HG03575 (cell line): ENCODE measurements around the gene XIRP1.
"Not testable (repeated sequence)": the region's sequence is repeated elsewhere in the genome, so short reads cannot be mapped to it uniquely, and the experiment has no call there.

Experiments
- ATAC-seq: cut with Tn5 transposase; IDR thresholded peaks from one replicate; pipeline ENCODE4 v1.9.1; 2021; ENCODE audit not compliant: unreplicated experiment, insufficient number of reproducible peaks, low FRiP score; ENCODE audit errors: extremely low read depth

The XIRP1 gene, protein sequence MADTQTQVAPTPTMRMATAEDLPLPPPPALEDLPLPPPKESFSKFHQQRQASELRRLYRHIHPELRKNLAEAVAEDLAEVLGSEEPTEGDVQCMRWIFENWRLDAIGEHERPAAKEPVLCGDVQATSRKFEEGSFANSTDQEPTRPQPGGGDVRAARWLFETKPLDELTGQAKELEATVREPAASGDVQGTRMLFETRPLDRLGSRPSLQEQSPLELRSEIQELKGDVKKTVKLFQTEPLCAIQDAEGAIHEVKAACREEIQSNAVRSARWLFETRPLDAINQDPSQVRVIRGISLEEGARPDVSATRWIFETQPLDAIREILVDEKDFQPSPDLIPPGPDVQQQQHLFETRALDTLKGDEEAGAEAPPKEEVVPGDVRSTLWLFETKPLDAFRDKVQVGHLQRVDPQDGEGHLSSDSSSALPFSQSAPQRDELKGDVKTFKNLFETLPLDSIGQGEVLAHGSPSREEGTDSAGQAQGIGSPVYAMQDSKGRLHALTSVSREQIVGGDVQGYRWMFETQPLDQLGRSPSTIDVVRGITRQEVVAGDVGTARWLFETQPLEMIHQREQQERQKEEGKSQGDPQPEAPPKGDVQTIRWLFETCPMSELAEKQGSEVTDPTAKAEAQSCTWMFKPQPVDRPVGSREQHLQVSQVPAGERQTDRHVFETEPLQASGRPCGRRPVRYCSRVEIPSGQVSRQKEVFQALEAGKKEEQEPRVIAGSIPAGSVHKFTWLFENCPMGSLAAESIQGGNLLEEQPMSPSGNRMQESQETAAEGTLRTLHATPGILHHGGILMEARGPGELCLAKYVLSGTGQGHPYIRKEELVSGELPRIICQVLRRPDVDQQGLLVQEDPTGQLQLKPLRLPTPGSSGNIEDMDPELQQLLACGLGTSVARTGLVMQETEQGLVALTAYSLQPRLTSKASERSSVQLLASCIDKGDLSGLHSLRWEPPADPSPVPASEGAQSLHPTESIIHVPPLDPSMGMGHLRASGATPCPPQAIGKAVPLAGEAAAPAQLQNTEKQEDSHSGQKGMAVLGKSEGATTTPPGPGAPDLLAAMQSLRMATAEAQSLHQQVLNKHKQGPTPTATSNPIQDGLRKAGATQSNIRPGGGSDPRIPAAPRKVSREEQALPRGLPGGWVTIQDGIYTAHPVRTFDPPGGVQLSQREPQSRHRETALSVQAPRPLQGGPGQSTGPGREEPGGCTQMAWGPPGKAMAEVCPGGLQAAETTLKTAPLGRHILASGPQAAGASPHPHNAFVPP (N-terminal part only)

DNA sequence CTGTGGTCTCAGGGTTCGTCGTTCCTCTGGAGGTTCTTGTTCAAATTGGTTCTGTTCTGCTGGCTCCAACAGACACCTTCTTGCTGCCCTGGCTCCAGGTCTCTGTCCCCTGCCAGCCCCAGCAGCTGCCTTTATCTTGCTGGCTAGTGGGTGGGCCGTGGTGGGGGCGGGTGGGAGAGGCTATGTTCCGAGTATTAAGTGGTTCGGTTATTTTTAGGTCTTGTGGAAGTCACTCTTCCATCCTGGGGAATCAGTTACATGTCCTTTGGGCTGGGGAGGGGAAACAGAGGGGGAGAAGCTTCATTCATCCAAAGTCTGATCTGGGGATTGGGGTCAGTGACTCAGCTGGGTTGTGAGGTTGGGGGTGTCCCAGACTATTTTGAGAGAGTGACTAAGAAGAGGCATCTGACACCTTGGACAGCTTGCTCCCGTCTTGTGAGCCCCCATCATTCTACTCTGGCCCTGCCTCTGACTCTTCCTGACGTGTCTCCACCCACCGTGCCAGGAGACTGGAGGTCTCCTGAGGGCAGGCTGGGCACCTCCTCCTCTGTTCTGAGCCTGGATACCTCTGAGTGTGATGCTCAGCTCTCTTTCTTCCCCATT lies at the start of gene XIRP1:
TSS of gene XIRP1 (minus strand) at position 106 of the 603 bp plus-strand sequence. CDS start 3,150 bp downstream, outside the sequence.
- no peak for ATAC-seq

DNA sequence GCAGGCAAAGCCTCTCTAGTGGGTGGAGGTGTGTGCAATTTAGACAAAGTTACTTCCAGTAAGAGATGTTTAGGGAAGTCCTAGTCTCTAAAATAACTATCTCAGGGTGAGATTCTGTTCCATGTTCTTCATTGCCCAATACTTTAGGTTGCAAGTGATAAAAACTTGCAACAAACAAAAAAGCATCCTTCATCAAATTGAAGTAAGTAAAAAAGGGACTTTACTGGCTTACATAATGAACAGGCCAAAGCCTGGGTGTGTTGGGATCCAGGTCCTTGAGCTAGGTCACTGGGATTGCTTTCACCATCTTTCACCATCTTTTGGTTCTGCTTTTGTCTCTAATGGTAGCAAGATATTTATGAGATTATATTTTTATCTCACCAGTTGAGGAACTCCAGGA lies 49.2 kb upstream of the XIRP1 start:
- ATAC-seq: no peak

DNA sequence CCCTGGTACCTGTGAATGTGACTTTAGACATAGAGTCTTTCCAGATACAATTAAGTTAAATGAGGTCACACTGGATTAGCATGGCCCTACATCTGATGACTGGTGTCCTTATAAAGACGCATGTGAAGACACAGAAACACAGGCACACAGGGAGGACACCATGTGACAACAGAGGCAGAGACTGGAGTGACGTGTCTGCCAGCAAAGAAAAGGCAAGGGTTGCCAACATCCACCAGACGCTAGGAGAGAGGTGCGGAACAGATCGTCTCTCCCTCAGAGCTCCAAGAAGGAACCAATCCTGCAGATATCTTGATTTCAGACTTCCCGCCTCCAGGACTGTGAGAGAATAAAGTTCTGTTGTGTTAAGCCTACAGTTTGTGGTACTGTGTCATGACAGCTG lies 44.6 kb upstream of the XIRP1 start:
- ATAC-seq: no peak

DNA sequence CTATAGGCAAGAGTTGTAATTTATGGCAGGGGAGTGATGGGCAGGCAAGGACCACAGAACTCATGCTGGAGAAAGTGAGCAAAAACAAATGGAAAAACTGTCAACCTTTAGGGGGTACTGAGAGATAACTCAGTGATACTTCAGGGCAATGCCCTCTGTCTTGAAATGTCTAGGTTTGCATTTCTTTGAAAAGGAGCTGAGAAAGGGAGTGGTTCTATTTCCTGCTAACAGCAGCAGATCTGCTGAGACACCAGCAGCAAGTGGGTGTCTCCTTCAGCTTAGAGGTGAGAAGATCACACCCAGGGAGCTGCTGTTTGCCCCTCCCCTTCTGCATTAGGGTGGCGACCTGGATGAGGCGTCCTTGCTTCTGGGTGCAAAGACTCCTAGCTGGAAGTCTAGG lies 42.3 kb upstream of the XIRP1 start:
- no peak for ATAC-seq

DNA sequence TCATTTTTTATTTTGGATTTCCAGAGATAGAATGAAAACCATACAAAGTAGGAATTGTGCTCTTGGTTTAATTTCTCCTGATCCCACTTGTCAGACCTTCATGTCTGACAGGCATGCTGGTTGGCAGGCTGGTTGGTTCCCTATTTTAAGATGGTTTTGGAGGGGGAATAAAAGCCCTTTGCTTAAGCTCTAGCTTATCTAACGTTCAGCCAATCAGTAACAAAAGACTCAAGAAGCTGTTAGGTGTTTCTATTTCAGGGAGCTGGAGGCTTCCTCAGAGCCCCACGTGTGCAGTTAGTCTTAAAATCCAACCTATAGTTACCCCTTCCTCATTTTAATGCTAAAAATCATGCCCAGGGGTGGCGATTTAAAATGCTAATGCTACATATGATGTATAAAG lies 40.5 kb upstream of the XIRP1 start:
- no peak for ATAC-seq

DNA sequence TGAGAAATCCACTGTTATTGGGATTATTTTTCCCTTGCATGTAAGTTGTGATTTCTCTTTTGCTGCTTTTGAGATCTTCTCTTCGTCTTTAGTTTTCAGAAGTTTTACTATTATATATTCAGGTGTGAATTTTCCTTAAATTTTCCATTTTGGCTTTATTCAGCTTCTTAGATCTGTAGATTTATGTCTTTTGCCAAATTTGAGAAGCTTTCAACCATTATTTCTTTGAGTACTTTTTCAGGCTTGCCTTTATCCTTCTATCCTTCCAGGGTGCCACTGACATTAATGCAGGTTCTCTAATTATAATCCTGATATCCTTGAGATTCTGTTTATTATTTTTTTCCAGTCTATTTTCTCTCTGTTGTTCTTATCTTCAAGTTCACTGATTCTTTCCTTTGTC lies 38.1 kb upstream of the XIRP1 start:
- no peak for ATAC-seq

DNA sequence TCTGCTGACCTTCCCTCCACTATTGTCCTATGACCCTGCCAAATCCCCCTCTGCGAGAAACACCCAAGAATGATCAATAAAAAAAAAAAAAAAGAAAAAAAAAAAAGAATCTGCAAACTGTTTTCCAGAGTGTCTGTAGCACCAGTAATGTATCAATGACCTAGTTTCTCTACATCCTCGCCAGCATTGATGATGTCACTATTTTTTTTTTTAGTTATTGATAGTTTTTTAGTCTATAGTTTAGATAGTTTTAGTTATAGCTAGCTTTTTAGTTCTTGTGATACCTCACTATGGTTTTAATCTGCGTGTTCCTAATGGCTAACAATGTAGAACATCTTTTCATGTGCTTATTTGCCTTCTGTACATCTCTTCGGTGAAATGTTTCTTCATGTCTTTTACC lies 36.1 kb upstream of the XIRP1 start:
- ATAC-seq: no peak

DNA sequence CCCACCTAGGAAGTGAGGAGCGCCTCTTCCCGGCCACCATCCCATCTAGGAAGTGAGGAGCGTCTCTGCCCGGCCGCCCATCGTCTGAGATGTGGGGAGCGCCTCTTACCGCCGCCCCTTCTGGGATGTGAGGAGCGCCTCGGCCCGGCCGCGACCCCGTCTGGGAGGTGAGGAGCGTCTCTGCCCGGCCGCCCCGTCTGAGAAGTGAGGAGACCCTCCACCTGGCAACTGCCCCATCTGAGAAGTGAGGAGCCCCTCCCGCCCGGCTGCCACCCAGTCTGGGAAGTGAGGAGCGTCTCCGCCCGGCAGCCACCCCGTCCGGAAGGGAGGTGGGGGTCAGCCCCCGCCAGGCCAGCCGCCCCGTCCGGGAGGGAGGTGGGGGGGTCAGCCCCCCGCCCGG lies 35.2 kb upstream of the XIRP1 start:
- ATAC-seq: not testable (repeated sequence)

DNA sequence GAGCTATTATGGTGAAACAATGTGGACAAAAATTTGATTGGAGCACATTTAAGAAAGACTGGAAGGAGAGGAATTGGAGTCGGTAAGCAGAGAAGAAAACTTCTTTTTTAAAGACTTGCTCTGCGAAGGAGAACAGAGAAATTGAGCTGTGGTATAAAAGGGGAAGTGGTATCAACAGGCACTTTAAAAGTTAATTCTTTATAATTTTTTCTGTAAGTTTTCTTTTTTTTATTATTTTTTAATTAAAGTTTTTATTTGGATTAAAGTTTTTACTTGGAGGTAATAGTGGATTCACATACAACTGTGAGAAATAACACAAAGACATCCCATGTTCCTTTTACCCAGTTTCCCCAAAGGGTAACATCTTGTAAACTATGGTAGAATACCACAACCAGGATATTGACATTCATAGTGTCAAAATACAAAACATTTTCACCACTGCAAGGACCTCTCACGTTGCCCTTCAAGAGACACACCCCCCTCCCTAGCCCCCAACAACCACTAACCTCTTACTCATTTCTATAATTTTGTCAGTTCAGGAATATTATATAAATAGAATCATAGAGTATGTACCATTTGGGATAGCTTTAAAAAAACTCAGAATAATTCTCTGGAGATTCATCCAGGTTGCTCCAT lies 33.8 kb upstream of the XIRP1 start:
- ATAC-seq: no peak

DNA sequence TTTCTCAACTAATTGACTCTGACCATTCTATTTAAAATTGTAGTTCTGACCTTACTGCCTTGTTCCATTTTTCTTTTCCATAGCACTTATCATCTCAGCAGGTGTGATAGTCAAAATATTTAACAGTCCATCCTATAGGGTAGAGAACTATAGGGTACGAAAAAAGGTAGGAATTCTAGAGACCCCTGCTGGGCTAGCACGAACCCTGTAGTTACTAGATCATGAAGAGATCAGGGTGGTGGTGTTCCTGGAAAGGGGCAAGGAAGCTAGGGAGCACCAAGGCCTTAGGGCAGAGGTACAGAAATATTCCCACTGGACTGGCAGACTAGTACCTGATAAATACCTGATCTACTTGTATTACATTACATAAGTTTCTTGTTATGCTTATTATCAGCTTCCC lies 31.9 kb upstream of the XIRP1 start:
- ATAC-seq: no peak

DNA sequence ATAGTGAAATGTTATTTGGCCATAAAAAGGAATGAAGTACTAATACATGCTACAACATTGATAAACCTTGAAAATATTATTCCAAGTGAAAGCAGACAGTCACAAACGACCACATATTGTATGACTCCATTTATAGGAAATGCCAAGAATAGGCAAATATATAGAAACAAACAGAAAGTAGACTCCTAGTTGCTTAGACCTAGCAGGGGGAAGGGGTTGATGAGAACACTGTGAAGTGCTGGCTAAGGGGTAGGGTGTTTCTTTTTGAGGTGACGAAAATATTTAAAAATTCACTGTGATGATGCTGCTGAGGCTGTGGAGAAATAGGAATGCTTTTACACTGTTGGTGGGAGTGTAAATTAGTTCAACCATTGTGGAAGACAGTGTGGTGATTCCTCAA lies 30.5 kb upstream of the XIRP1 start:
- ATAC-seq: no peak

DNA sequence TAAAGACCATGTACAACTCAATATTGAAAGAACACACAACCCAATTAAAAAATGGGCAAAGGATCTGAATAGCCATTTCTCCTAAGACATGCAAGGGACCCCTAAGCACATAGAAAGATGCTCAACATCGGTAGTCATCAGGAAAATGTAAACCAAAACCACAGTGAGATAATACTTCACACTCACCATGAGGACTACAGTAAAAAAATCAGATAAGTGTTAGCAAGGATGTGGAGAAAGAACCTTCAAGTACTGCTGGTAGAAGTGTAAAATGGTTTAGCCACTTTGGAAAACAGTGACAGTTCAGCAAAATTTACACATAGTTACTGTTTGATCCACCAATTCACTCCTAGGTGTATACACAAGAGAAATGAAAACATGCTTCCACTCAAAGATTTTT lies 30.1 kb upstream of the XIRP1 start:
- ATAC-seq: no peak

DNA sequence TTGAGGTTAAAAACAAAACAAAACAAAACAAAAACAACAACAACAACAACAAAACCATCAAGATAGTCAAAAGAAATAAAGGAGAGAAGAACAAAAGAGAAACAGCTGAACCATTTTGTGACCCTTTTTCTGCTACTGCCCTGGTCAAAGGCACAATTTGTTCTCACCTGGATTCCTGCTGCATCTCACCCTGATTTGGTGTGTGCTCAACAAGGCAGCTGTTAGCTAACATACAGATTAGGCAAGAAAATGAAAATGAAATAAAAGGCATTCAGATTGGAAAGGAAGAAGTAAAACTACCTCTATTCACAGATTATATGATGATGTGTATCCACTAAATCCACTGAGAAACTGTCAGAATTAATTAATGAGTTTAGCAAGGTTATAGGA lies 28.7 kb upstream of the XIRP1 start:
- no peak for ATAC-seq

DNA sequence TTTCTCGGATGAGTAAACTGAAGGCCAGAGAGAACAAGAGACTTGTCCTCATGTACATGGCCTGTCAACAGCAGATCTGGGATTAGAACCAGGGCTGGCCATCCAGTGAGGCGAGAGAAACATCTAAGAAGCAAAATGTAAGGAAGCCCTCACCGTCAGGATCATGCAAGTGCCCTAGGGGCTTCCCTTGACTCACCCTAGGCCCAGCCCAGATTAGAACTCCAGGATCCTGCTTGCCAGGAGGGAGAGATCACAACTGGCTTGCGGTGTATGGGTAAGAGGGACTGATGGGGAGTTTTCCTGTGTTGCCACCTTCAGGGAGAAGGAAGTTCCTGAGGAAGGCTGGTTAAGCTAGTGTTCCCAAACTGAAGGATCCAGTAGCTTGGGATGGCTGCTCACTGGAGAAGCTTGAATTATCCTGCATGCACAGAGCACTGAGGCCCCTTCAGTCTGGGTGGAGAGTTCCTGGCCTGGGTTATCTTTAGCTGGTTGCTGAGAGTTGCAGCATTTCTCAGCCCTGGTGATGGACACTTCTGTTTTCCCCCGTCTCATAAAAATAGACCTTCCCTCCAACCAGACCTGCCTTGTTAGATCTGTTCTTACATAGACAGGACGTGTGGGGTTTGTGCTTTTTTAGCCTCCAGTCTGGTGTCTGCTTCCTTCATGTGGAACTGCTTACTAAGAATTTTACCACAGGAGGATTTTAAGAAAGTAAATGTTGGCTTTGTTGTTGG lies 28.2 kb upstream of the XIRP1 start:
- ATAC-seq: no peak

DNA sequence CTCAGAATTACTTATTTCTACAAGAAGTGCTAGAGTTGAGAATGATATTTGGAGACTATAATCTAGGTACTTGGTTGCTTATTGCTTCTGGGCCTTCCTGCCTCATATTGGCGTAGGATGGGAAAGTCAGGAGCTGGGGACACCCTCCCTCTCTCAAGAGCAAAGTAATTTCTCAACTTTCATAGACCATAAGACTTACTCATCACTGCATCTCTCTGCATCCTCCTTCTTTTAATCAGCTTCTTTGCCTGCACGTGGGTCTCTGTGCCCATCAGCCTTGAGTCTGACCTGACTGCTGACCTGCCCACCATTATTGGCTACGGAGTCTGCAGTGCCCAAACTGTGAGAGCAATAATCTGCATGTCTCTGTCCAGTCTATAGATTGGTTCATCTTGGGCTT lies 27.3 kb upstream of the XIRP1 start:
- ATAC-seq: no peak

DNA sequence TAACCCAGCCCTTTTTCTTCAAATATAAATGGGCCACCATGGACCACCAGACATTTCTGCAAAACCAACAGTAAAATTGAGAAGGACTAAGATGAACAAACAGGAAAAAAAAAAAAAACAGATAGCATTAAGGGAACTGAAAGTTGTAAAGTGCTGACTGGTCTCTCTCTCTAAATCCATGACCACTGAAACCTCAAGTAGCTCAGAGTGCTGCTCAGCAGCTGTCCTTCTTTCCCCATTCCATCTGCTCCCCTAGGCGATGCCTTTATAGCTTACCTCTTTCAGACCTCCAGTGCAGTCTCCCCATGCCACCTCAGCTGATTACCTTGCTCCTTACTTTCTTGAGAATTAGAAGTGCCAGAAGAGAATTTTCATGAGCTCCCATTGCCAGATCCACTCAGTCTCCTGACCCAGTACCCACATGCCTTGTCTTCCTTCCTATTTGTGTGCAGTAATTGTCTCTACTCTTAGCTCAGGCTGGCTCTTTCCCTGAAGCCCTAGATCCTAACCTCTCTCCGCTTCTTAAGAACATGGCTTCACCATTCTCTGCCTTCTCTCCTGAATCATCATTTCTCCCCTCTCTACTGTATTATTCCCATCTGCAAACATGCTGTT lies 23.9 kb upstream of the XIRP1 start:
- ATAC-seq: peak; percentile 86

DNA sequence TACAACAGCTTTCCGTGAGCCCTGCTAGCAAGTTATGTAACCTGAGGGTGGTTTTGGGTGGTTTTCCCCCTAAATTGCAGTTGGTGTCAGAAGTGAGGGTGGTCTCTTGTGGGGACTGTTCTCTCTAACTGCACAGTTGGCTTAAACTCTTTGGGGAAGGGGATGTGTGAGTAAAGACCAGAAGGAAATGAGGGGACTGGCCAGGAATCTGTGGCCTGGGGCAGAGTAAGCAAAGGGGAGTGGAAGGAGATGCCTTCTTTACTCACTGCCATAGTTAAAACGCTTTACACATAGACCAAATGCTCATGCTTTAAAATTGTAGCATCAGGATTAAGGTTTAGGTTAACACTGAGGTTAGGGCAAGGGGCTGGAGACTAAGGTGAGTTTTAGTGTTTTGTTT lies 21.2 kb upstream of the XIRP1 start:
- no peak for ATAC-seq

DNA sequence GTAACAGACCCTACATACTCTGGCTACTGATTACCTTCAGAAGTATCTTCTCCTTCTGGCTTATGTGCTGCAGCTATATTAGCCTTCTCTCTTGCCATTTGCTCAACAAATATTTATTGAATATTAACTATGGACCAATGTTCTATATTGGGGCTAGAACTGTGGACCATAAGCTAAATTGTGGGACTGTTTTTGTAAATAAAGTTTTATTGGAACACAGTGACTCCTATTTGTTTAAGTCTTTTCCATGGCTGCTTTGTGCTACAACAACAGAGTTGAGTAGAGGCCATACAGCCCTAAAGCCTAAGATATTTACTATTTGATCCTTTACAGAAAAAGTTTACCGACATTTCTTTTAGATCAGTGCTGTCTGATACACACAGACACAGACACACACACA lies 20.3 kb upstream of the XIRP1 start:
- ATAC-seq: no peak
